AG04449 (cell line): Measurements from ENCODE around the gene U2AF2.

Experiments used
- CTCF ChIA-PET: fragments of 350-600 bp; formaldehyde crosslinking; extraction: SDS; loops from one replicate; lab custom pipeline; 2021; ENCODE audit warnings: antibody characterized with exemption; lab: Yijun Ruan, JAX
- POLR2A ChIA-PET: fragments of 400-600, 350-600 bp; formaldehyde crosslinking; extraction: SDS; loops from one replicate; lab custom pipeline; 2020; ENCODE audit warnings: antibody characterized with exemption, inconsistent platforms; lab: Yijun Ruan, JAX
- DNase-seq: peaks from one replicate; pipeline ENCODE4 v3.0.0-alpha.2; 2010; ENCODE audit warnings: low read depth, low spot score
- H3K4me3 ChIP-seq: 2 replicates; pipeline ENCODE4 v1.5.1; 2011; ENCODE audit warnings: low read depth, mild to moderate bottlenecking, control low read depth, low read length
- CTCF ChIP-seq: IDR thresholded peaks from one replicate; pipeline ENCODE4 v1.5.1; 2011; ENCODE audit warnings: mild to moderate bottlenecking, moderate library complexity, low read length, control low read depth, inconsistent platforms; ENCODE audit not compliant: insufficient read depth; ENCODE audit errors: missing control alignments

U2AF2 gene

GRCh38 chr19:55654868-55655647 lies at the start of gene U2AF2:
Gene U2AF2, plus strand, starts transcription at chr19:55655035. Its CDS starts 70 bp downstream, at chr19:55655105.
- ChIA-PET CTCF (interaction anchor here (0.6 to 3.3 kb wide), 12 partner anchors 9 to 151 kb away, joined by 3 to 31 read pairs (median 4); no protein-coding TSS in a partner anchor), POLR2A (interaction anchor here (0.7 to 1.5 kb wide), 5 partner anchors 12 to 168 kb away, joined by 3 to 11 read pairs (median 5); partner anchors contain the start of genes ZNF581 and ZNF784)
- peak within 1 kb of the TSS; percentile 91 for H3K4me3 ChIP-seq

GRCh38 chr19:55605207-55605636 lies 49.6 kb upstream of the U2AF2 start:
- ChIA-PET POLR2A (interaction anchor here (0.6 to 1.5 kb wide), 7 partner anchors 19 to 543 kb away, joined by 3 to 6 read pairs (median 5); partner anchors contain the start of genes ZNF581 and ZNF784), CTCF (interaction anchor here (0.7 to 4.3 kb wide), 25 partner anchors 8 to 517 kb away, joined by 3 to 70 read pairs (median 6); partner anchors contain the start of gene ZNF784)
- TF ChIP-seq CTCF: no peak
- peak; percentile 65 for DNase-seq
- peak overlapping the region; percentile 96 for H3K4me3 ChIP-seq

More at GRCh38 chr19:55654868-55655647, at the start of gene U2AF2:
- no peak for DNase-seq
- no peak for TF ChIP-seq CTCF

- POLR2A ChIA-PET: interaction anchor here (0.7 to 1.5 kb wide), 9 partner anchors 12 to 119 kb away, joined by 3 to 6 read pairs (median 3); partner anchors contain the start of genes ZNF579, ZNF581 and ZNF784
- CTCF ChIA-PET: interaction anchor here (0.7 to 4.3 kb wide), 36 partner anchors 10 to 518 kb away, joined by 3 to 70 read pairs (median 6); partner anchors contain the start of genes NAT14, ZNF579 and ZNF784
- H3K4me3 ChIP-seq: peak within 1 kb of the TSS; percentile 96
- TF ChIP-seq CTCF: peak; percentile 88
- DNase-seq: no peak
These were observed 49.0 kb upstream of the U2AF2 start, which contains the start of gene ZNF865 for GRCh38 chr19:55605637-55606470. Gene ZNF865, plus strand, starts transcription at chr19:55605647. Its CDS starts 7,972 bp downstream, at chr19:55613619.

- no peak for TF ChIP-seq CTCF
- CTCF ChIA-PET: interaction anchor here (0.7 to 4.3 kb wide), 33 partner anchors 9 to 466 kb away, joined by 3 to 70 read pairs (median 6); partner anchors contain the start of genes NAT14, ZNF579 and ZNF784
- POLR2A ChIA-PET: interaction anchor here (0.5 to 1.5 kb wide), 10 partner anchors 11 to 119 kb away, joined by 3 to 6 read pairs (median 3); partner anchors contain the start of genes ZNF579, ZNF581 and ZNF784
- H3K4me3 ChIP-seq: peak overlapping the region; percentile 96
- DNase-seq: no peak
These were observed 48.4 kb upstream of the U2AF2 start for GRCh38 chr19:55606471-55606787.

- TF ChIP-seq CTCF: no peak
- peak overlapping the region; percentile 96 for H3K4me3 ChIP-seq
- POLR2A ChIA-PET: interaction anchor here (0.5 to 1.5 kb wide), 6 partner anchors 11 to 120 kb away, joined by 3 to 5 read pairs (median 3); partner anchors contain the start of gene ZNF579
- DNase-seq: no peak
- CTCF ChIA-PET: interaction anchor here (0.8 to 4.3 kb wide), 28 partner anchors 9 to 466 kb away, joined by 3 to 70 read pairs (median 6); partner anchors contain the start of genes NAT14, ZNF579 and ZNF784
These were observed 48.0 kb upstream of the U2AF2 start for GRCh38 chr19:55606817-55607216.
